WERI-Rb-1 (cell line): Measurements from ENCODE around the gene DISP1.
"Not testable (repeated sequence)": the region's sequence is repeated elsewhere in the genome, so short reads cannot be mapped to it uniquely, and the experiment has no call there.

ENCODE experiments used
- DNase-seq: peaks from one replicate; pipeline ENCODE4 v3.0.0-alpha.2; 2020
- H3K27ac ChIP-seq: fragments of 250-450 bp; sonication (Bioruptor Pico); 2 replicates; pipeline ENCODE4 v1.5.1; 2020; ENCODE audit warnings: mild to moderate bottlenecking, moderate library complexity
- H3K27me3 ChIP-seq: fragments of 250-450 bp; sonication (Bioruptor Pico); 2 replicates; pipeline ENCODE4 v1.5.1; 2021; ENCODE audit warnings: mild to moderate bottlenecking, low read depth, moderate library complexity; ENCODE audit not compliant: insufficient read depth, severe bottlenecking
- H3K36me3 ChIP-seq: fragments of 250-450 bp; sonication (Bioruptor Pico); 2 replicates; pipeline ENCODE4 v1.5.1; 2020; ENCODE audit warnings: mild to moderate bottlenecking, moderate library complexity
- H3K4me3 ChIP-seq: 2 replicates; pipeline ENCODE4 v1.5.1; 2011; ENCODE audit warnings: low read depth, mild to moderate bottlenecking, control low read depth, low read length
- H3K9me3 ChIP-seq: fragments of 250-450 bp; sonication (Bioruptor Pico); 2 replicates; pipeline ENCODE4 v1.5.1; 2021; ENCODE audit warnings: mild to moderate bottlenecking, moderate library complexity; ENCODE audit not compliant: severe bottlenecking
- CTCF ChIP-seq: IDR thresholded peaks from 2 replicates; pipeline ENCODE4 v1.5.1; 2011; ENCODE audit warnings: low read depth, mild to moderate bottlenecking, control low read depth, inconsistent platforms, low read length

Gene DISP1

DNA sequence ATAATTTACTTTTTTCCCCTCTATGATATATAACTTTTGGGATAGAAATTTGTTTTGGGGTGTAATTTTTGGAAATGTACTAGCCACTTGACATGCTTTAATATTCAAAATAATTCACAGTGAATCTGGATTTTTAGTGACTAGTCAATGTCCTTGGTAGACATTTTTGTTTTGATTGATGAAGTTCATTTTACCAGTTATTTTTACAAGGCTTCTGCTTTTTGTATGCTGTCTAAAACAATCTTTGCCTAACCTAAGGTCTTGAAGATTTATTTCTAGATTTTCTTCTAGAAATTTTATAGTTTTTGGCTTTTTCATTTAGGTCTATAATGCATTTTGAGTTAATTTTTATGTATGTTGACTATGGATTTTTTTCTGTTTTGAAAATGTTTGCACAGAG, 30.9 kb downstream of the DISP1 start:
- Histone ChIP-seq H3K4me3 (no peak overlapping the region), H3K36me3 (no peaks in the 10 kb centered on the region), H3K9me3 (no peaks in the 10 kb centered on the region), H3K27ac (no peak overlapping the region), H3K27me3 (no peaks in the 10 kb centered on the region)
- TF ChIP-seq CTCF, result no peak
- no peak for DNase-seq

GRCh38 chr1:222850550-222850949, 35.7 kb downstream of the DISP1 start:
- not testable (repeated sequence) for DNase-seq, H3K27ac ChIP-seq, H3K36me3 ChIP-seq, H3K4me3 ChIP-seq, H3K27me3 ChIP-seq, H3K9me3 ChIP-seq

GRCh38 chr1:222852326-222852725, 37.5 kb downstream of the DISP1 start:
- no peak for DNase-seq
- Histone ChIP-seq H3K27me3 (no peaks in the 10 kb centered on the region), H3K27ac (no peak overlapping the region), H3K36me3 (no peaks in the 10 kb centered on the region), H3K4me3 (no peak overlapping the region), H3K9me3 (no peaks in the 10 kb centered on the region)
- TF ChIP-seq CTCF, result no peak

- TF ChIP-seq CTCF, result no peak
- H3K4me3 ChIP-seq, result no peak overlapping the region
- no peak overlapping the region for H3K27ac ChIP-seq
- no peaks in the 10 kb centered on the region for H3K27me3 ChIP-seq
- DNase-seq, result no peak
- H3K36me3 ChIP-seq, result no peaks in the 10 kb centered on the region
- no peaks in the 10 kb centered on the region for H3K9me3 ChIP-seq
Measured at GRCh38 chr1:222861062-222861461, 46.2 kb downstream of the DISP1 start.
